ENCODE measurements around the gene MIF4GD.
"Not testable (repeated sequence)": the region's sequence is repeated elsewhere in the genome, so short reads cannot be mapped to it uniquely, and the experiment has no call there.

The MIF4GD gene

GRCh38 chr17:75270966-75271232 lies at the start of gene MIF4GD:
Gene MIF4GD (minus strand): TSS chr17:75271231. CDS start chr17:75270195, 1,036 bp downstream.
- DNase-seq (ENCODE audit: low spot score) = no peak

DNA sequence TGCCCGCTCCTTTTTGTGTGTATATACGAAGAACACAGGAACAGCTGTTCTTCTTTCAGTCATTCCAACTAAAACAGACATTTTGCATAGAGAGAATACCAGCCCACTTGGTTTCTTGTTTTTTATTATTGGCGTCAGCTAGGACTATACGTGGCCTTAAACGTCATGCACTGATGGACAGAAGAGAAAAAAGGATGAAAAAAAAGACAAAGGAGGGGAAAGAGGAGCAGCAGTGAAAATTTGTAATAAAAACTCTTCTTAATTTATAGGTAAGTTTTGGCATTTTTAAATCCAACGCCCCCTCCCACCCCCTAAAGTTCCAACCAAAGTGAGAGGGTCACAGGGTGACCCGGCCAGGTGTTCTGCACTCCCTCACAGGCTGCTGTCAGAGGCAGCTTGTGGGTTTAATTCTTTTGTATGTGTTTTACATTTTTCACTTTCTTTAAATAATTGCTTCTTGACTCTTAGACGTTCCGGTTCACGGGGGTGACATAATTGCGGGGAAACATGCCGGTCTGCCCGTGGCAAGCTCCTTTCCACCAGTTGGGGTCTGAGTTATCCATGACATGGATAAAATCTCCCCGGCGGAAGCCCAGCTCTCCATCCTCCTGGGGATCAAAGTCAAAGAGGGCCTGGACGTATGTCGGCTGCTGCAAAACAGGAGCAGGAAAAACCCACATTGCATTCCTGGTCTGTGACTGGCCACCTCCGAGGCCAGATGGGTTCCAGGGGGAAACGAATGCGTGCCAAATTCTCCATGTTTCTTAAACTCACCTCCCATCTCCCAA lies 49.1 kb upstream of the MIF4GD start:
- DNase-seq (ENCODE audit: low spot score) = no peak

DNA sequence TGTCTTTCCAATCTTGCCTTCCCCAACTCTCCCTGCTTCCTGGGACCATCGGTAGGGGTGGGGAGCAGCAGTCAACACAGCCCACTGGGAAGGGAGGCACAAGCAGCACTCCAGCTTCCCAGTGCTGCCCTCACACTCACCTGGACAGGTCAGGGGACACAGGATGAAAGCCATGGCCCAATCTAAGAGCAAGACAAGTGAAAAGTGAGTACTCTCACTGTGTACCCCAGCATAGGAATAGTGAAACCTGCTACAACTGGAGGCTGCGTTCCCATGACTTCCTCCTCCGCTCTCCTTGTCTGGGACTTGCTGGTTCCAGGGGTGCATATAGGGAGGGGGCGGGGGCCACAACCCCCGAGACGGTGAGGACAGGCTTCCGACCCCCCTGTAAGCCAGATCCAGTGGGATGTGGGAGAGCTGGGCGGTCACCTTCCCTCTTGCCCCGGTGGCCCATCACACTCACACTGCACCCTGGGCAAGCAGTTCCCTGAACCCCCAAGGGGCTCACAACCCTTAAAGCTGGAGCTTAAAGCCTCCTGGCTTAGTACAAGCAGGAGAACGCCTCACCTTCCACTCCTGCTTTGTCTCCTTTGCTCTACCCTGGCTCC lies 47.7 kb upstream of the MIF4GD start:
- DNase-seq (ENCODE audit: low spot score) = no peak

GRCh38 chr17:75318211-75318610 lies 47.2 kb upstream of the MIF4GD start:
- DNase-seq (ENCODE audit: low spot score) = no peak

GRCh38 chr17:75317671-75318070 lies 46.6 kb upstream of the MIF4GD start:
- DNase-seq (ENCODE audit: low spot score) = no peak

GRCh38 chr17:75316253-75316652 lies 45.2 kb upstream of the MIF4GD start:
- no peak for DNase-seq (ENCODE audit: low spot score)

- no peak for DNase-seq (ENCODE audit: low spot score)
Measured at GRCh38 chr17:75315541-75316243, 44.7 kb upstream of the MIF4GD start.

DNA sequence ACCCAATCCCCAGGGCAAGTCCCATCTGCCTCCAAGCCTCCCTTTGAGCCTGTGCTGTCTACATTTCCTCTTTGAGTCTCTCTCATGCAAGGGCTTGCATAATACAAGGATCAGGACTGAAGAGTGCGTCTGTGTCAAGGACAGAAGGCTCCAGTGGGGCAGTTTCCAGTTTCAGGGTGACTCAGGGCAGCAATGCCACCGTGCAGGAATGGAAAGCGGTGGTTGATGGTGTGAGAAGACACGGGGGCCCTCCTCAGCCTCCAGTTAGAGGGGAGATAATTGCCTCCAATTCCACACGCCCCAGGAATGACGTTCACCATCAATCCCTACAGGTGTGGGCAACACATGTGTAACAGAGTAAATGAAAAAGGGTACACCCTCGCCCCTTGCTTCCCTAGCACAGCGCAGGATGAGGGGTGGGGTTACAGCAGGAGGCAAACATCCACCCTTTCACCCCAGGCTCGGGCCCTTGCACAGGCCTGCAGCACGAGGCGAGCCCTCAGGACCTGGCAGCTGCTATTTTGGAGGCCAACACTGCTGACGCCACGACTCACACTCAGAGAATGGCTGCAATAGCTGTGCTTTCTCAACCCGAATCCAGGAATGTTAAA lies 43.0 kb upstream of the MIF4GD start:
- no peak for DNase-seq (ENCODE audit: low spot score)

DNA sequence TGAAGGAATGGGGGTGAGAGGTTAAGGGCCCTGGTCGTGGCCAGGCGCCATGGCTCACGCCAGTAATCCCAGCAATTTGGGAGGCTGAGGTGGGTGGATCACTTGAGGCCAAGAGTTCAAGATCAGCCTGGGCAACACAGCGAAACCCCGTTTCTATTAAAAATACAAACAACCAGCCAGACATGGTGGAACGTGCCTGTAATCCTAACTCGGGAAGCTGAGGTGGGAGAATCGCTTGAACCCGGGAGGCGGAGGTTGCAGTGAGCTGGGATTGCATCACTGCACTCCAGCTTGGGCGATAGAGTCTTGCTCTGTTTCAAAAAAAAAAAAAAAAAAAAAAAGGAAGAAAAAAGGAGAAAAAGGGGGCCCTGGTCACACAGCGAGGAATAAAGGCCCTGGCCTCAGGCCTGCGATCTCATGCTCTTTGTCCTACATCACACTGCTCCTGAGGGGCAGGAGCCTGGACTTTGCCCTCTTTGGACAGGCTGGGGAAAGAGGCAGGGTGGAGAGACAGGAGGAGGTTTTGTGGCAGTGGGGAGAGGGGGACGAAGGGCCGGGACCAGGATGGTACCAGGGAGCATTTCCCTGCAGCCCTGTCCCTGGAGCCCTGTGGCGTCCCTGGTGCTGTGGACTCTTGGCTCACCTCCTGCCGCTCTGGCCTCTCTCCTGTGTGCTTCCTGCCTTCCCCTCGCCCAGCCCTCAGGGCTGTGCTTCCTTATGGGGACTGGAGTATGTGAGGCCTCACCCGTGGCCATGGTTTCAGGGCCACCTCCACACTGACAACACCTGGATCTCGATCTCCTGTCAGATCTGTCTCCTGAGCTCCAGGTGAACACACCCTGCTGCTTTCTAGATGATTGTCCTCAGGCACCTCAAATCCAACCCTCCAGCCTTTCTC lies 38.0 kb upstream of the MIF4GD start:
- peak; percentile 9 for DNase-seq (ENCODE audit: low spot score)

GRCh38 chr17:75307957-75308731 lies 37.1 kb upstream of the MIF4GD start:
- DNase-seq (ENCODE audit: low spot score) = no peak

DNA sequence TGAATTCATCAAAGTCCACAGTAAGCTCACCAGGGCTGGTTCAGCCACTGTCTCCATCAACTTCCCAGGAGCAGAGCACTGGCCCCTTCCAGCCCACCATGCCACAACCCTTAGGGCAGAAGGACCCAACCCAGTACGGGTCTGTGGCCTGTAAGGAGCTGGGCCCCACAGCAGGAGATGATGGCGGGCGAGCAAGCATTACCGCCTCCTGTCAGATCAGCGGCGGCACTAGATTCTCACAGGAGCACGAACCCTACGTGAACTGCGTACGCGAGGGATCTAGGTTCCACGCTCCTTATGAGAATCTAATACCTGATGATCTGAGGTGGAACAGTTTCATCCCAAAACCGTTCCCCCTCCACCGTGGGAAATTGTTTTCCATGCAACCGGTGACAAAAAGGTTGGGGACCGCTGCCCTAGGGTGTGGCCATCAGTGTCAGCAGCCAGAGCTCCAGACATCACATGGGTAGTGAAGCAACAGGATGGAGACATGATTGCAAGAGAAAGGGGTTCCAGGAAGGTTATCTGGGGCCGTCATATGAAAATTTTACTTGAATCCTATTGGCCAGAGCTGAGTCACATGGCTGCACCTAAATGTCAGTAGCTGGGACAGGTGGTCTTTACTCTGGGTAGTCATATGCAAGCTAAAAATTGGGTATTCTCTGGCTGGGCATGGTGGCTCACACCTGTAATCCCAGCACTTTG lies 30.6 kb upstream of the MIF4GD start:
- no peak for DNase-seq (ENCODE audit: low spot score)

DNA sequence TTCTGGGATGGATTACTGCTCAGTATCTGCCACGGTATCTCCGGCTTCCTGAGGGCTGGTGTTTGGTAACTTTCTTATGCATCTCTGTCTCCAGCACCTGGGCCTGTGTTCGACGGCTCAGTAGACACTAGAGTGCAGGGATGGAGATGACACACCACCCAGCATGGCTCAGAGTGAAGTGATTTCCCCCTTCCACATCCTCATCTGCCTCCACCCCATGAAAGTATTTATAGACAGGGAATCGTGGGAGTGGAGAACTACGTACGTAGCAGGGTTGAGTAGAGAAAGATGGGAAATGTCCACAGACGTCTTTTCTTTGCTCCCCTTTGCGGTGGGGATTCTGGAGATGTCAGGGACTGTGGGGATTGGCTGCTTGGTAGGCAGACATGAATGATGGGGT lies 30.0 kb upstream of the MIF4GD start:
- DNase-seq (ENCODE audit: low spot score) = no peak

DNA sequence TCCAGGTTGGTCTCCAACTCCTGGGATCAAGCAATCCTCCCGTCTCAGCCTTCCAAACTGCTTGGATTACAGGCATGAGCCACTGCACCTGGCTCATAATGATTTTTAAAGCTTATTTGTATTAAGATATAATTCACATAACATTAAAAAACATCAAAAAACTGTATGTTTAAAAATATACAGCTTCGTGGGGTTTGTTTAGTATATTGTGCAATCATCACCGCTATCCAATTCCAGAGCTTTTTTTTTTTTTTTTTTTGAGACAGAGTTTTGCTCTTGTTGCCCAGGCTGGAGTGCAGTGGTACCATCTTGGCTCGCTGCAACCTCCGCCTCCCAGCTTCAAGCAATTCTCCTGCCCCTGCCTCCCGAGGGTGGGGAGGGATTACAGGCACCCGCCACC lies 29.2 kb upstream of the MIF4GD start:
- no peak for DNase-seq (ENCODE audit: low spot score)

- no peak for DNase-seq (ENCODE audit: low spot score)
Measured at GRCh38 chr17:75295201-75296158, 24.4 kb upstream of the MIF4GD start.

DNA sequence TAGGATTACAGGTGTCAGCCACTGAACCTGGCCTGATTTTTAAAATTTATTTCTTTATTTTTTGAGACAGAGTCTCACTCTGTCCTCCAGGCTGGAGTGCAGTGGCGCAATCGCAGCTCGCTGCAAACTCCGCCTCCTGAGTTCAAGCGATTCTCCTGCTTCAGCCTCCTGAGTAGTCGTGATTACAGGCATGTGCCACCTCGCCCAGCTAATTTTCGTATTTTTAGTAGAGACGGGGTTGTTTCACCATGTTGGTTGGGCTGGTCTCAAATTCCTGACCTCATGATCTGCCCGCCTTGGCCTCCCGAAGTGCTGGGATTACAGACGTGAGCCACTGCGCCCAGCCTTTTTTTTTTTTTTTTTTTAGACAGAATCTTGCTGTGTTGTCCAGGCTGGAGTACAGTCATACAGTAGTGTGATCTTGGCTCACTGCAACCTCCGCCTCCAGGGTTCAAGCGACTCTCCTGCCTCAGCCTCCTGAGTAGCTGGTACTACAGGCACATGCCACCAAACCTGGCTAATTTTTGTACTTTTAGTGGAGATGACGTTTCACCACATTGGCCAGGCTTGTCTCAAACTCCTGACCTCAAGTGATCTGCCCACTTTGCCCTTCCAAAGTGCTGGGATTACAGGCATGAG lies 21.9 kb upstream of the MIF4GD start:
- not testable (repeated sequence) for DNase-seq (ENCODE audit: low spot score)

- DNase-seq (ENCODE audit: low spot score) = no peak
Measured at GRCh38 chr17:75289832-75290337, 18.9 kb upstream of the MIF4GD start.

- DNase-seq (ENCODE audit: low spot score) = peak; percentile 99
Measured at GRCh38 chr17:75289115-75289831, 18.2 kb upstream of the MIF4GD start, which contains the start of gene SLC25A19. Gene SLC25A19 (minus strand): TSS chr17:75289433. CDS start chr17:75286764, 2,669 bp downstream.

DNA sequence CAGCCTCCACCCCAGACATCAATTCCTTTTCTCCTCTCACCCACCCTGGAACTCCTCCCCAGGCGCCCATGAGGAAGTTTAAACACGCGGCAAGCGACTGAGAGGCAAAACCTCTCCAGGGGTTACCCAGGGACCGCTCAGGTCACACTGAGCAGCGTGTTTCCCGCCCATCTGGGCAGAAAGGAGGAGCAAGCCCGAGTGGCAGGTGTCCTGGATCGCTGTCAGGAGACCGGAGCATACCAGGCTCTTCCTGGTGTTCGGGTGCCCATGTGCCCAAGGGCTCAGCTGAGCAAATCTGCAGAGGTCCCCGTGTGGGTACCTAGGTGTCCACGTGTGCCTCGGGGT lies 17.7 kb upstream of the MIF4GD start:
- peak; percentile 66 for DNase-seq (ENCODE audit: low spot score)

Measured in kidney tubule cell (primary cell).